Osteocyte (in vitro differentiated cells): ENCODE data around the gene API5. TPM values are rescaled to one million over a fixed set of nuclear protein-coding genes. Genes with fewer than 3 reads are reported as not detected.
A peak's percentile ranks its signal among the peaks of the same experiment; 100 is the strongest.

Source experiments
- DNase-seq: peaks from one replicate; pipeline ENCODE4 v3.0.0; 2021; ENCODE audit warnings: mixed read lengths; ENCODE audit not compliant: unreplicated experiment; ENCODE audit errors: extremely low spot score
- H3K27ac Mint-ChIP-seq: one replicate; pipeline ENCODE4 v1.8.0; 2021; ENCODE audit warnings: mild to moderate bottlenecking, mixed read lengths; ENCODE audit not compliant: unreplicated experiment
- H3K27me3 Mint-ChIP-seq: one replicate; pipeline ENCODE4 v1.8.0; 2021; ENCODE audit warnings: mixed read lengths; ENCODE audit not compliant: unreplicated experiment
- H3K36me3 Mint-ChIP-seq: one replicate; pipeline ENCODE4 v1.8.0; 2021; ENCODE audit warnings: mixed read lengths; ENCODE audit not compliant: unreplicated experiment
- H3K4me1 Mint-ChIP-seq: one replicate; pipeline ENCODE4 v1.8.0; 2021; ENCODE audit warnings: mixed read lengths; ENCODE audit not compliant: unreplicated experiment
- H3K4me3 Mint-ChIP-seq: one replicate; pipeline ENCODE4 v1.8.0; 2021; ENCODE audit warnings: mild to moderate bottlenecking, moderate library complexity, mixed read lengths; ENCODE audit not compliant: unreplicated experiment
- H3K9me3 Mint-ChIP-seq: one replicate; pipeline ENCODE4 v1.8.0; 2021; ENCODE audit warnings: mixed read lengths; ENCODE audit not compliant: unreplicated experiment
- CTCF ChIP-seq: fragments of 200-600 bp; sonication (generic); IDR thresholded peaks from 2 replicates; pipeline ENCODE4 v1.5.0; 2021; ENCODE audit warnings: antibody characterized with exemption, mild to moderate bottlenecking, moderate library complexity
- total RNA-seq: library from RNA; stranded (reverse); gene quantifications from 2 replicates; pipeline ENCODE4 v1.2.1, GENCODE V29; 2021

API5 gene
- total RNA-seq, 1 donor from 2014 or later, result 97.2 TPM

- H3K9me3 Mint-ChIP-seq, result peaks cover 4% of the 10 kb centered on the region
- no peaks in the 10 kb centered on the region for H3K27me3 Mint-ChIP-seq
- no peak overlapping the region for H3K27ac Mint-ChIP-seq
- DNase-seq, result no peak
- TF ChIP-seq CTCF, result no peak
- no peaks in the 10 kb centered on the region for H3K4me1 Mint-ChIP-seq
- no peaks in the 10 kb centered on the region for H3K36me3 Mint-ChIP-seq
- no peak overlapping the region for H3K4me3 Mint-ChIP-seq
Observed at GRCh38 chr11:43270468-43270867, 41.3 kb upstream of the API5 start.

GRCh38 chr11:43278193-43278956 is 33.4 kb upstream of the API5 start:
- Mint-ChIP-seq H3K36me3 (no peaks in the 10 kb centered on the region), H3K9me3 (peaks cover 4% of the 10 kb centered on the region), H3K4me3 (no peak overlapping the region), H3K27me3 (peaks cover 9% of the 10 kb centered on the region), H3K27ac (no peak overlapping the region), H3K4me1 (no peaks in the 10 kb centered on the region)
- TF ChIP-seq CTCF, result peak; percentile 41
- no peak for DNase-seq

- Mint-ChIP-seq H3K36me3 (no peaks in the 10 kb centered on the region), H3K27ac (no peak overlapping the region), H3K27me3 (peaks cover 12% of the 10 kb centered on the region), H3K4me1 (no peaks in the 10 kb centered on the region), H3K9me3 (no peaks in the 10 kb centered on the region), H3K4me3 (no peak overlapping the region)
- TF ChIP-seq CTCF, result peak; percentile 92
- no peak for DNase-seq
Observed at GRCh38 chr11:43282607-43283440, 29.0 kb upstream of the API5 start.

- DNase-seq, result no peak
- Mint-ChIP-seq H3K4me3 (no peak overlapping the region), H3K27me3 (peaks cover 8% of the 10 kb centered on the region), H3K9me3 (no peaks in the 10 kb centered on the region), H3K27ac (no peak overlapping the region), H3K4me1 (no peaks in the 10 kb centered on the region), H3K36me3 (no peaks in the 10 kb centered on the region)
- no peak for TF ChIP-seq CTCF
Observed at GRCh38 chr11:43285826-43286225, 26.0 kb upstream of the API5 start.

- no peak overlapping the region for H3K4me3 Mint-ChIP-seq
- H3K27ac Mint-ChIP-seq, result no peak overlapping the region
- H3K9me3 Mint-ChIP-seq, result no peaks in the 10 kb centered on the region
- no peaks in the 10 kb centered on the region for H3K4me1 Mint-ChIP-seq
- no peak for TF ChIP-seq CTCF
- no peaks in the 10 kb centered on the region for H3K36me3 Mint-ChIP-seq
- H3K27me3 Mint-ChIP-seq, result peaks cover 14% of the 10 kb centered on the region
- no peak for DNase-seq
Observed at GRCh38 chr11:43289368-43289767, 22.4 kb upstream of the API5 start.
